Upper lobe of left lung (tissue), 6 donors: ENCODE results near the gene GFER. TPM values are rescaled to one million over a fixed set of nuclear protein-coding genes. Genes with fewer than 3 reads are reported as not detected.

ENCODE experiments used
- ATAC-seq, 2 donors: fragments of 200-7000 bp; cut with Tn5 transposase; one replicate each; pipeline ENCODE4 v1.9.1; 2022; ENCODE audit warnings: mild to moderate bottlenecking in 2 of 2, moderate library complexity in 2 of 2; ENCODE audit not compliant: low FRiP score in 2 of 2
- DNase-seq, 2 donors: peaks; one replicate each; pipeline ENCODE4 v3.0.0-alpha.2; 2019 to 2020
- H3K27ac ChIP-seq, 4 donors: fragments of 200-600 bp; sonication (generic); one replicate each; pipeline ENCODE4 v1.5.1; 2016 to 2019
- H3K27me3 ChIP-seq, 4 donors: fragments of 200-600 bp; sonication (generic); one replicate each; pipeline ENCODE4 v1.5.1; 2017 to 2019
- H3K36me3 ChIP-seq, 4 donors: fragments of 200-600 bp; sonication (generic); one replicate each; pipeline ENCODE4 v1.5.1; 2016 to 2019
- H3K4me1 ChIP-seq, 4 donors: fragments of 200-600 bp; sonication (generic); one replicate each; pipeline ENCODE4 v1.5.1; 2018 to 2019
- H3K4me3 ChIP-seq, 4 donors: fragments of 200-600 bp; sonication (generic); one replicate each; pipeline ENCODE4 v1.5.1; 2017 to 2019; ENCODE audit warnings: mild to moderate bottlenecking in 2 of 4, moderate library complexity in 1 of 4
- H3K9me3 ChIP-seq, 4 donors: fragments of 200-600 bp; sonication (generic); one replicate each; pipeline ENCODE4 v1.5.1; 2018 to 2019
- EP300 ChIP-seq, 4 donors: sonication (generic); formaldehyde crosslinking; IDR thresholded peaks; one replicate each; pipeline ENCODE4 v1.5.1; 2017; ENCODE audit warnings: antibody characterized with exemption in 4 of 4, control low read depth in 2 of 4
- POLR2A ChIP-seq, 4 donors: fragments of 450-650 bp; IDR thresholded peaks; one replicate each; pipeline ENCODE4 v1.5.1; 2016 to 2017; ENCODE audit warnings: antibody characterized with exemption in 4 of 4, mild to moderate bottlenecking in 2 of 4
- POLR2AphosphoS5 ChIP-seq, 2 donors: sonication (generic); formaldehyde crosslinking; IDR thresholded peaks; one replicate each; pipeline ENCODE4 v1.5.1; 2017; ENCODE audit warnings: antibody characterized with exemption in 2 of 2
- WGBS, 2 donors: methylation state at CpG; one replicate each; pipeline ENCODE4 v1.1.5; 2017 to 2018; 5-methylcytosine and 5-hydroxymethylcytosine counted together
- total RNA-seq, 6 donors: library from RNA; depleted of rRNA in 4 of 6; stranded (reverse); fragments of >200 nt in 4 of 6; gene quantifications; one replicate each; pipeline versions ENCODE4 v1.1.0 to v1.2.1, GENCODE V29; 2016 to 2021
- TF ChIP-seq, protein P1 (sequence below), 6 experiments: fragments of 450-650 bp in 4 of 6; fragments of 200-600 bp in 2 of 6; sonication (generic) in 2 of 6; IDR thresholded peaks; one replicate each; pipeline ENCODE4 v1.5.1; 2016 to 2019; ENCODE audit warnings: antibody characterized with exemption in 6 of 6
- donor health status: DM: no; HTN: no; CAD: no; lungs with moderate emphysema.
- donor health status: DM: no; HTN: yes; CAD: no; lungs with severe emphysema.

The GFER gene
- total RNA-seq, 6 donors from 2014 or later, result 5.2 to 40.3 (median 24.7) TPM

DNA sequence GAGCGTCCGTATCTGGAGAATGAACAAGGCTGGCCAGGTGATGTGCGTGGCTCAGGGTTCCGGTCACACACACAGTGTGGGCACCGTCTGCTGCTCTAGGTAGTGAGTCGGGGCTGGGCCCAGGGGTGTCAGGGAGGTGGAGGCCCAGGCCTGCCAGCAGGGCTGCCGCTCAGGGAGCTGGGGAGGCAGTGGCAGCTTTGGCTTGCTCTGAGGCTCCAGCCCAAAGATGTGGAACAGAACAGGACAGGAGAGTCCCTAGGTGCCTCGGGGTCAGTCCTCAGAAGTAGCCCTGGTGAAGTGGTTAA, 7.8 kb upstream of the GFER start:
- Histone ChIP-seq H3K36me3 (peaks cover 14 to 52% (median 47%) of the 10 kb centered on the region in 4 donors), H3K27ac (no peak overlapping the region), H3K9me3 (no peaks in the 10 kb centered on the region), H3K27me3 (peaks cover 0 to 23% (median 10%) of the 10 kb centered on the region in 4 donors), H3K4me1 (peaks cover 14 to 54% (median 26%) of the 10 kb centered on the region in 4 donors), H3K4me3 (no peak overlapping the region)
- DNase-seq, result no peak
- 94 to 100% methylated on average over 2 to 8 of the region's 8 CpGs for WGBS, 2 donors
- TF ChIP-seq, protein P1, sequence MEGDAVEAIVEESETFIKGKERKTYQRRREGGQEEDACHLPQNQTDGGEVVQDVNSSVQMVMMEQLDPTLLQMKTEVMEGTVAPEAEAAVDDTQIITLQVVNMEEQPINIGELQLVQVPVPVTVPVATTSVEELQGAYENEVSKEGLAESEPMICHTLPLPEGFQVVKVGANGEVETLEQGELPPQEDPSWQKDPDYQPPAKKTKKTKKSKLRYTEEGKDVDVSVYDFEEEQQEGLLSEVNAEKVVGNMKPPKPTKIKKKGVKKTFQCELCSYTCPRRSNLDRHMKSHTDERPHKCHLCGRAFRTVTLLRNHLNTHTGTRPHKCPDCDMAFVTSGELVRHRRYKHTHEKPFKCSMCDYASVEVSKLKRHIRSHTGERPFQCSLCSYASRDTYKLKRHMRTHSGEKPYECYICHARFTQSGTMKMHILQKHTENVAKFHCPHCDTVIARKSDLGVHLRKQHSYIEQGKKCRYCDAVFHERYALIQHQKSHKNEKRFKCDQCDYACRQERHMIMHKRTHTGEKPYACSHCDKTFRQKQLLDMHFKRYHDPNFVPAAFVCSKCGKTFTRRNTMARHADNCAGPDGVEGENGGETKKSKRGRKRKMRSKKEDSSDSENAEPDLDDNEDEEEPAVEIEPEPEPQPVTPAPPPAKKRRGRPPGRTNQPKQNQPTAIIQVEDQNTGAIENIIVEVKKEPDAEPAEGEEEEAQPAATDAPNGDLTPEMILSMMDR (IDR thresholded peaks at IDR 0.05), result no peak
- TF ChIP-seq EP300 (IDR thresholded peaks at IDR 0.05) (no peak), POLR2AphosphoS5 (IDR thresholded peaks at IDR 0.05) (no peak), POLR2A (IDR thresholded peaks at IDR 0.05) (no peak)
- no peak for ATAC-seq

DNA sequence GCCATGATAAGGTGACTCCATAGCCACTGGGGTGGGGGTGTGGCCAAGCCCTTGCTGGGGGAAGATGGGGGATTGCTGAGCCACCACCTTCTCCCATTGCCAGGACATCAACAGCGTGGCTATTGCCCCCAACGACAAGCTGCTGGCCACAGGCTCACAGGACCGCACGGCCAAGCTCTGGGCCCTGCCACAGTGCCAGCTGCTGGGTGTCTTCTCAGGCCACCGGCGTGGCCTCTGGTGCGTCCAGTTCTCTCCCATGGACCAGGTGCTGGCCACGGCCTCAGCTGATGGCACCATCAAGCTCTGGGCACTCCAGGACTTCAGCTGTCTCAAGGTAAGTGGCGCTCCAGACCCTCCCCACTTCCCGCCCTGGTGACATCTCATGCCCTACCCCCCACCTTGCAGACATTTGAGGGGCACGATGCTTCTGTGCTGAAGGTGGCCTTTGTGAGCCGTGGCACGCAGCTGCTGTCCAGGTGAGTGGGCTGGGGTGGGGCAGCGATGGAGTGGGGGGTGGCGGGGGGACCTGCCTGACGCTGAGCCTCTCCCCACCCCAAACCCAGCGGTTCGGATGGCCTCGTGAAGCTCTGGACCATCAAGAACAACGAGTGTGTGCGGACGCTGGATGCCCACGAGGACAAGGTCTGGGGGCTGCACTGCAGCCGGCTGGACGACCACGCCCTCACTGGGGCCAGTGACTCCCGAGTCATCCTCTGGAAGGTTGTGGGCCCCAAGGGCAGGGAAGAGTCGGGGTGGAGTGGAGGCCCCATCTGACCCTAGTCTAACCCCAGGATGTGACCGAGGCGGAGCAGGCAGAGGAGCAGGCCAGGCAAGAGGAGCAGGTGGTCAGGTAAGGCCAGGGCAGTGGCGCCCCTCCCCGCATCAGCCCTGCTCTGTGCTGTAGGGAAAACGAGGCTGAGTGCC, 6.8 kb upstream of the GFER start:
- H3K4me3 ChIP-seq, result no peak overlapping the region
- peaks cover 12 to 54% (median 24%) of the 10 kb centered on the region in 4 donors for H3K4me1 ChIP-seq
- H3K27me3 ChIP-seq, result peaks cover 0 to 24% (median 10%) of the 10 kb centered on the region in 4 donors
- WGBS, 2 donors, result 94 to 99% methylated on average over 14 to 32 of the region's 33 CpGs
- H3K36me3 ChIP-seq, result peaks cover 14 to 52% (median 47%) of the 10 kb centered on the region in 4 donors
- no peak for TF ChIP-seq POLR2A (IDR thresholded peaks at IDR 0.05)
- TF ChIP-seq POLR2AphosphoS5 (IDR thresholded peaks at IDR 0.05), result no peak
- TF ChIP-seq EP300 (IDR thresholded peaks at IDR 0.05), result no peak
- TF ChIP-seq, protein P1 (IDR thresholded peaks at IDR 0.05), result no peak
- DNase-seq (no peak), ATAC-seq (no peak)
- no peak overlapping the region for H3K27ac ChIP-seq
- H3K9me3 ChIP-seq, result no peaks in the 10 kb centered on the region

DNA sequence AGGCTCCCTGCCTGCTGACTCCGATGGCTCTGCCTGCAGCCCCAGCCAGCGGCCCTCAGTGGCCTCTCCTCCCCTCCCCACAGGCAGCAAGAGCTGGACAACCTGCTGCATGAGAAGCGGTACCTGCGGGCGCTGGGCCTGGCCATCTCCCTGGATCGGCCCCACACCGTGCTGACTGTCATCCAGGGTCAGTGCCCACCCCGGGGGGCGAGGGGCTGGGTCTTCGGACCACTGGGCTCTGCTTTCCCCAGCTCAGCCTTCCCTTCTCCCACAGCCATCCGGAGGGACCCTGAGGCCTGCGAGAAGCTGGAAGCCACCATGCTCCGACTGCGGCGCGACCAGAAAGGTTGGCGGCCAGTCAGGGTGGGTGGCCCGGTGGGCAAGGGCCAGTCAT, 6.1 kb upstream of the GFER start:
- Histone ChIP-seq H3K4me1 (peaks cover 7 to 48% (median 19%) of the 10 kb centered on the region in 4 donors), H3K9me3 (no peaks in the 10 kb centered on the region), H3K4me3 (no peak overlapping the region), H3K27ac (no peak overlapping the region), H3K36me3 (peaks cover 14 to 52% (median 47%) of the 10 kb centered on the region in 4 donors), H3K27me3 (peaks cover 0 to 24% (median 10%) of the 10 kb centered on the region in 4 donors)
- TF ChIP-seq, protein P1 (IDR thresholded peaks at IDR 0.05), result no peak
- TF ChIP-seq POLR2AphosphoS5 (IDR thresholded peaks at IDR 0.05), result no peak
- TF ChIP-seq EP300 (IDR thresholded peaks at IDR 0.05), result no peak
- TF ChIP-seq POLR2A (IDR thresholded peaks at IDR 0.05), result no peak
- DNase-seq, result peak in 1 of 2 donors; percentile 72
- 94% methylated on average over 15 of the region's 18 CpGs; no CpG with 5 or more reads in 1 of the 2 donors for WGBS, 2 donors
- no peak for ATAC-seq

DNA sequence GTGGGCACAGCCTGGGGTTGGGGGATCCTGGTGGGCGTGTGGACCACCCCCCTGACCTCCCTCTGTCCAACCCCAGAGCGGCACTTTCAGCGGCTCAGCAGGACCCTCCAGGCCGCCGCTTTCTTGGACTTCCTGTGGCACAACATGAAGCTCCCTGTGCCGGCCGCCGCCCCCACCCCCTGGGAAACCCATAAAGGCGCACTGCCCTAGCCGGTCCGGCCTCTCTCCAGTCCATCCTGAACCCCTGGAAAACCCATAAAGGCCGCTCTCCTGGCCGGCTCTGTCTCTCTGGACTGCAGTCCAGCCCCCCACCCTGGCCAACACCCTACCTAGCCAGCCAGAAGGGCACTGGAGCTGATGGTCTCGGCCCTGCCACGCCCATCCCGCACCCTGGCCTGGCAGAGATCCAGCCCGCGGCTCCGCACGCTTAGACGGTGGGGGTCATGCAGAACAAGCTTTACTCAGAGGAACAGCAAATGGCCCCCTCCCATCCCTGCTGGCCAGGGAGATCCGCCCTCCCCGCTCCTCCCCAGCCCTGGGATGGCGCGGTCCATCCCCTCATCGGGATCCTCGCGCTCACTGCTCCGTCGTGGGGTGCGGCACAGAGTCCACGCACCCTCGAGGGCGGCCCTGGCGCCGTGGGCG, 5.4 kb upstream of the GFER start:
- TF ChIP-seq POLR2AphosphoS5 (IDR thresholded peaks at IDR 0.05) (no peak), EP300 (IDR thresholded peaks at IDR 0.05) (no peak), POLR2A (IDR thresholded peaks at IDR 0.05) (no peak)
- TF ChIP-seq, protein P1 (IDR thresholded peaks at IDR 0.05), result no peak
- Histone ChIP-seq H3K27me3 (peaks cover 0 to 24% (median 10%) of the 10 kb centered on the region in 4 donors), H3K9me3 (no peaks in the 10 kb centered on the region), H3K36me3 (peaks cover 14 to 52% (median 47%) of the 10 kb centered on the region in 4 donors), H3K4me1 (peaks cover 6 to 48% (median 19%) of the 10 kb centered on the region in 4 donors), H3K27ac (peak overlapping the region; percentile 70 to 79 (median 76)), H3K4me3 (peak overlapping the region in 3 of 4 donors; percentile 44 to 55 (median 54))
- ATAC-seq (no peak), DNase-seq (peak in 1 of 2 donors; percentile 87)
- WGBS, 2 donors, result 75 to 85% methylated on average over 13 to 33 of the region's 37 CpGs
